ENCODE data around the gene GIMAP2.

- no peak for TF ChIP-seq POLR2A (IDR thresholded peaks at IDR 0.05; ENCODE audit: borderline replicate concordance, extremely low read depth, insufficient read depth, insufficient read length)
- TF ChIP-seq, protein P1, sequence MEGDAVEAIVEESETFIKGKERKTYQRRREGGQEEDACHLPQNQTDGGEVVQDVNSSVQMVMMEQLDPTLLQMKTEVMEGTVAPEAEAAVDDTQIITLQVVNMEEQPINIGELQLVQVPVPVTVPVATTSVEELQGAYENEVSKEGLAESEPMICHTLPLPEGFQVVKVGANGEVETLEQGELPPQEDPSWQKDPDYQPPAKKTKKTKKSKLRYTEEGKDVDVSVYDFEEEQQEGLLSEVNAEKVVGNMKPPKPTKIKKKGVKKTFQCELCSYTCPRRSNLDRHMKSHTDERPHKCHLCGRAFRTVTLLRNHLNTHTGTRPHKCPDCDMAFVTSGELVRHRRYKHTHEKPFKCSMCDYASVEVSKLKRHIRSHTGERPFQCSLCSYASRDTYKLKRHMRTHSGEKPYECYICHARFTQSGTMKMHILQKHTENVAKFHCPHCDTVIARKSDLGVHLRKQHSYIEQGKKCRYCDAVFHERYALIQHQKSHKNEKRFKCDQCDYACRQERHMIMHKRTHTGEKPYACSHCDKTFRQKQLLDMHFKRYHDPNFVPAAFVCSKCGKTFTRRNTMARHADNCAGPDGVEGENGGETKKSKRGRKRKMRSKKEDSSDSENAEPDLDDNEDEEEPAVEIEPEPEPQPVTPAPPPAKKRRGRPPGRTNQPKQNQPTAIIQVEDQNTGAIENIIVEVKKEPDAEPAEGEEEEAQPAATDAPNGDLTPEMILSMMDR (IDR thresholded peaks at IDR 0.05 in 2 of 3, conservative IDR thresholded peaks at IDR 0.05 in 1 of 3; ENCODE audit: borderline replicate concordance in 1 of 3, insufficient read depth in 1 of 3, low read depth in 2 of 3, low read length in 2 of 3), result no peak
- TF ChIP-seq POLR2AphosphoS5 (IDR thresholded peaks at IDR 0.05; ENCODE audit: low read depth, low read length), result no peak
- no peak for TF ChIP-seq RAD21 (IDR thresholded peaks at IDR 0.05; ENCODE audit: low read depth)
- TF ChIP-seq, protein P2, sequence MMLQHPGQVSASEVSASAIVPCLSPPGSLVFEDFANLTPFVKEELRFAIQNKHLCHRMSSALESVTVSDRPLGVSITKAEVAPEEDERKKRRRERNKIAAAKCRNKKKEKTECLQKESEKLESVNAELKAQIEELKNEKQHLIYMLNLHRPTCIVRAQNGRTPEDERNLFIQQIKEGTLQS (IDR thresholded peaks at IDR 0.05), result no peak
- no peak for TF ChIP-seq ZNF274 (IDR thresholded peaks at IDR 0.05; ENCODE audit: low read depth, low read length)
- TF ChIP-seq FOSL1 (IDR thresholded peaks at IDR 0.05; ENCODE audit: low read depth), result no peak
- TF ChIP-seq EZH2 (IDR thresholded peaks at IDR 0.05), result no peak
These were observed 56.9 kb downstream of the GIMAP2 start for GRCh38 chr7:150742286-150742968.
